Measurements from ENCODE around the gene F2R.

F2R gene

DNA sequence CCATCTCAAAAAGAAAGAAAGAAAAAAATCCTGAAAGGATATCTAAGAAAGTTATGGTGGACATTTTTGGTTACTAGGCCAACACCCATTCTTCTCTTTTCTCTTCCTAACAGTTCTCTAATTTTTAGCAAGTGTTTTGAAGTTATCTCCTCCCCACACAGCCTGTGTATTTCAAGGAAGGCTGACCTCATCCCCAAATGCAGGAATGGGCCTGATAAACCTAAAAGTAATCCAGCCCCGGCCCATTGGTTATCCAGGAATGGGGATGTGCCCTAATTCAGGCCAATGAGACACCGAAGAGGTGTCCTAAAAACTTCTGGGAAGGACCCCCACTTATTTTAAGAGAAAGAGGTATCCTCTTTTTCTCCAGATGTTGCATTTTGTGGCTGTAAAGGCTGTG, 46.6 kb downstream of the F2R start (continued):
- TF ChIP-seq, protein P1, sequence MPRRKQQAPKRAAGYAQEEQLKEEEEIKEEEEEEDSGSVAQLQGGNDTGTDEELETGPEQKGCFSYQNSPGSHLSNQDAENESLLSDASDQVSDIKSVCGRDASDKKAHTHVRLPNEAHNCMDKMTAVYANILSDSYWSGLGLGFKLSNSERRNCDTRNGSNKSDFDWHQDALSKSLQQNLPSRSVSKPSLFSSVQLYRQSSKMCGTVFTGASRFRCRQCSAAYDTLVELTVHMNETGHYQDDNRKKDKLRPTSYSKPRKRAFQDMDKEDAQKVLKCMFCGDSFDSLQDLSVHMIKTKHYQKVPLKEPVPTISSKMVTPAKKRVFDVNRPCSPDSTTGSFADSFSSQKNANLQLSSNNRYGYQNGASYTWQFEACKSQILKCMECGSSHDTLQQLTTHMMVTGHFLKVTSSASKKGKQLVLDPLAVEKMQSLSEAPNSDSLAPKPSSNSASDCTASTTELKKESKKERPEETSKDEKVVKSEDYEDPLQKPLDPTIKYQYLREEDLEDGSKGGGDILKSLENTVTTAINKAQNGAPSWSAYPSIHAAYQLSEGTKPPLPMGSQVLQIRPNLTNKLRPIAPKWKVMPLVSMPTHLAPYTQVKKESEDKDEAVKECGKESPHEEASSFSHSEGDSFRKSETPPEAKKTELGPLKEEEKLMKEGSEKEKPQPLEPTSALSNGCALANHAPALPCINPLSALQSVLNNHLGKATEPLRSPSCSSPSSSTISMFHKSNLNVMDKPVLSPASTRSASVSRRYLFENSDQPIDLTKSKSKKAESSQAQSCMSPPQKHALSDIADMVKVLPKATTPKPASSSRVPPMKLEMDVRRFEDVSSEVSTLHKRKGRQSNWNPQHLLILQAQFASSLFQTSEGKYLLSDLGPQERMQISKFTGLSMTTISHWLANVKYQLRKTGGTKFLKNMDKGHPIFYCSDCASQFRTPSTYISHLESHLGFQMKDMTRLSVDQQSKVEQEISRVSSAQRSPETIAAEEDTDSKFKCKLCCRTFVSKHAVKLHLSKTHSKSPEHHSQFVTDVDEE (CRISPR knock-in tag; IDR thresholded peaks at IDR 0.05) = no peak
- TF ChIP-seq TOX (CRISPR knock-in tag; IDR thresholded peaks at IDR 0.05; ENCODE audit: borderline replicate concordance) = no peak
- TF ChIP-seq CSDC2 (CRISPR knock-in tag; IDR thresholded peaks at IDR 0.05) = no peak

DNA sequence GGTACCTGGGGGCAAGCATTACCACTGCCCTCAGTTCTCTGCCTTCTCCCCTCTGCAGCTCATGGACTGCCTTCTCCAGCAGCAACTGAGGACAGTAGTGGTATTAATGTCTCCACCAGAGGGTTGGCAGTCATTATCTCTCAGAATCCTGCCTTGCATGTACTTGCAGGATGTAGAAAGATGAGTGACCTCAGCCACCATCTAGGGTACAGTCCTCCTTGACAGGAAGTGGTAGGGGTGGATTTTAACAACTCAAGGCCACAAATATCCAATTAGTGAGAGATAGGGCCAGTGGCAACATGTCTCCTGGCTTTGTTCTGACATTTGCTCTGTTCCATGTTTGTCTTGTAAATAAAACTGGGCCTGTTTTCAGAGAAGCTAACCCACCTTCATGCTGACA, 47.2 kb downstream of the F2R start:
- TF ChIP-seq BACH2 (CRISPR knock-in tag; IDR thresholded peaks at IDR 0.05; ENCODE audit: borderline replicate concordance) (no peak), ZC3H10 (CRISPR knock-in tag; IDR thresholded peaks at IDR 0.05) (no peak)
- TF ChIP-seq, protein P2, sequence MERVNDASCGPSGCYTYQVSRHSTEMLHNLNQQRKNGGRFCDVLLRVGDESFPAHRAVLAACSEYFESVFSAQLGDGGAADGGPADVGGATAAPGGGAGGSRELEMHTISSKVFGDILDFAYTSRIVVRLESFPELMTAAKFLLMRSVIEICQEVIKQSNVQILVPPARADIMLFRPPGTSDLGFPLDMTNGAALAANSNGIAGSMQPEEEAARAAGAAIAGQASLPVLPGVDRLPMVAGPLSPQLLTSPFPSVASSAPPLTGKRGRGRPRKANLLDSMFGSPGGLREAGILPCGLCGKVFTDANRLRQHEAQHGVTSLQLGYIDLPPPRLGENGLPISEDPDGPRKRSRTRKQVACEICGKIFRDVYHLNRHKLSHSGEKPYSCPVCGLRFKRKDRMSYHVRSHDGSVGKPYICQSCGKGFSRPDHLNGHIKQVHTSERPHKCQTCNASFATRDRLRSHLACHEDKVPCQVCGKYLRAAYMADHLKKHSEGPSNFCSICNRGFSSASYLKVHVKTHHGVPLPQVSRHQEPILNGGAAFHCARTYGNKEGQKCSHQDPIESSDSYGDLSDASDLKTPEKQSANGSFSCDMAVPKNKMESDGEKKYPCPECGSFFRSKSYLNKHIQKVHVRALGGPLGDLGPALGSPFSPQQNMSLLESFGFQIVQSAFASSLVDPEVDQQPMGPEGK (CRISPR knock-in tag; IDR thresholded peaks at IDR 0.05; ENCODE audit: borderline replicate concordance) = no peak
- ATAC-seq = no peak

DNA sequence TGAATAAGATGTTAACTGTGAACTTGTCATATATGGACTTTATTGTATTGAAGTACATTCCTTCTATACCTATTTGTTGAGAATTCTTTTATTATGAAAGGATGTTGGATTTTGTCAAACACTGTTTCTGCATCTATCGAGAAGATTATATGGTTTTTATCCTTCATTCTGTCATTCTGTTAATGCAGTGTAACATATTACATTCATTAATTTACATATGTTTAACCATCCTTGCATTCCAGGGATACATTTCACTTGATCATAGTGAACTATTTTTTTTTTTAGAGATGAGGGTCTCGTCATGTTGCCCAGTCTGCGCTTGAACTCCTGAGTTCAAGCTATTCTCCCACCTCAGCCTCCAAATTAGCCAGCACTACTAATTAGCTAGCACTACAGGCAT, 48.4 kb downstream of the F2R start:
- TF ChIP-seq ARNTL (CRISPR knock-in tag; IDR thresholded peaks at IDR 0.05; ENCODE audit: borderline replicate concordance, low read depth) = no peak
- no peak for TF ChIP-seq ZFP30 (CRISPR knock-in tag; IDR thresholded peaks at IDR 0.05)
- no peak for TF ChIP-seq ESRRG (CRISPR knock-in tag; IDR thresholded peaks at IDR 0.05)
- no peak for TF ChIP-seq TOX (CRISPR knock-in tag; IDR thresholded peaks at IDR 0.05; ENCODE audit: borderline replicate concordance)
- TF ChIP-seq OSR1 (CRISPR knock-in tag; IDR thresholded peaks at IDR 0.05) = no peak
- TF ChIP-seq, protein P3, sequence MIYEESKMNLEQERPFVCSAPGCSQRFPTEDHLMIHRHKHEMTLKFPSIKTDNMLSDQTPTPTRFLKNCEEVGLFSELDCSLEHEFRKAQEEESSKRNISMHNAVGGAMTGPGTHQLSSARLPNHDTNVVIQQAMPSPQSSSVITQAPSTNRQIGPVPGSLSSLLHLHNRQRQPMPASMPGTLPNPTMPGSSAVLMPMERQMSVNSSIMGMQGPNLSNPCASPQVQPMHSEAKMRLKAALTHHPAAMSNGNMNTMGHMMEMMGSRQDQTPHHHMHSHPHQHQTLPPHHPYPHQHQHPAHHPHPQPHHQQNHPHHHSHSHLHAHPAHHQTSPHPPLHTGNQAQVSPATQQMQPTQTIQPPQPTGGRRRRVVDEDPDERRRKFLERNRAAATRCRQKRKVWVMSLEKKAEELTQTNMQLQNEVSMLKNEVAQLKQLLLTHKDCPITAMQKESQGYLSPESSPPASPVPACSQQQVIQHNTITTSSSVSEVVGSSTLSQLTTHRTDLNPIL (CRISPR knock-in tag; IDR thresholded peaks at IDR 0.05; ENCODE audit: low read depth) = no peak
- TF ChIP-seq, protein P1 (CRISPR knock-in tag; IDR thresholded peaks at IDR 0.05) = no peak
- TF ChIP-seq, protein P2 (CRISPR knock-in tag; IDR thresholded peaks at IDR 0.05; ENCODE audit: borderline replicate concordance) = no peak
- TF ChIP-seq PPARA (CRISPR knock-in tag; IDR thresholded peaks at IDR 0.05; ENCODE audit: borderline replicate concordance) = no peak
- no peak for TF ChIP-seq BACH2 (CRISPR knock-in tag; IDR thresholded peaks at IDR 0.05; ENCODE audit: borderline replicate concordance)
- TF ChIP-seq RARB (CRISPR knock-in tag; IDR thresholded peaks at IDR 0.05) = no peak
- TF ChIP-seq ISL1 (CRISPR knock-in tag; IDR thresholded peaks at IDR 0.05) = no peak
- no peak for TF ChIP-seq SNAI2 (CRISPR knock-in tag; IDR thresholded peaks at IDR 0.05)
- TF ChIP-seq, protein P4, sequence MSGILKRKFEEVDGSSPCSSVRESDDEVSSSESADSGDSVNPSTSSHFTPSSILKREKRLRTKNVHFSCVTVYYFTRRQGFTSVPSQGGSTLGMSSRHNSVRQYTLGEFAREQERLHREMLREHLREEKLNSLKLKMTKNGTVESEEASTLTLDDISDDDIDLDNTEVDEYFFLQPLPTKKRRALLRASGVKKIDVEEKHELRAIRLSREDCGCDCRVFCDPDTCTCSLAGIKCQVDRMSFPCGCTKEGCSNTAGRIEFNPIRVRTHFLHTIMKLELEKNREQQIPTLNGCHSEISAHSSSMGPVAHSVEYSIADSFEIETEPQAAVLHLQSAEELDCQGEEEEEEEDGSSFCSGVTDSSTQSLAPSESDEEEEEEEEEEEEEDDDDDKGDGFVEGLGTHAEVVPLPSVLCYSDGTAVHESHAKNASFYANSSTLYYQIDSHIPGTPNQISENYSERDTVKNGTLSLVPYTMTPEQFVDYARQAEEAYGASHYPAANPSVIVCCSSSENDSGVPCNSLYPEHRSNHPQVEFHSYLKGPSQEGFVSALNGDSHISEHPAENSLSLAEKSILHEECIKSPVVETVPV (CRISPR knock-in tag; IDR thresholded peaks at IDR 0.05) = no peak
- TF ChIP-seq ZNF8 (CRISPR knock-in tag; IDR thresholded peaks at IDR 0.05) = no peak
- no peak for ATAC-seq

Data from SK-N-SH treated with all-trans-retinoic acid at 6 μM for 48 hours (cell line).